Stimulated activated naive CD8-positive, alpha-beta T cell treated with anti-CD3 and anti-CD28 coated beads, Interleukin-15, Interleukin-2, amounts not matched to agents 100 U/mL and 50 U/mL, for 24 hours (primary cell): Measurements from ENCODE around the gene BCL11B.

ENCODE experiments used
- ATAC-seq: fragments of 150-1000 bp; cut with Tn5 transposase; one replicate; pipeline ENCODE4 v1.10.0; 2021
- DNase-seq: peaks from one replicate; pipeline ENCODE4 v3.0.0; 2021

BCL11B gene

DNA sequence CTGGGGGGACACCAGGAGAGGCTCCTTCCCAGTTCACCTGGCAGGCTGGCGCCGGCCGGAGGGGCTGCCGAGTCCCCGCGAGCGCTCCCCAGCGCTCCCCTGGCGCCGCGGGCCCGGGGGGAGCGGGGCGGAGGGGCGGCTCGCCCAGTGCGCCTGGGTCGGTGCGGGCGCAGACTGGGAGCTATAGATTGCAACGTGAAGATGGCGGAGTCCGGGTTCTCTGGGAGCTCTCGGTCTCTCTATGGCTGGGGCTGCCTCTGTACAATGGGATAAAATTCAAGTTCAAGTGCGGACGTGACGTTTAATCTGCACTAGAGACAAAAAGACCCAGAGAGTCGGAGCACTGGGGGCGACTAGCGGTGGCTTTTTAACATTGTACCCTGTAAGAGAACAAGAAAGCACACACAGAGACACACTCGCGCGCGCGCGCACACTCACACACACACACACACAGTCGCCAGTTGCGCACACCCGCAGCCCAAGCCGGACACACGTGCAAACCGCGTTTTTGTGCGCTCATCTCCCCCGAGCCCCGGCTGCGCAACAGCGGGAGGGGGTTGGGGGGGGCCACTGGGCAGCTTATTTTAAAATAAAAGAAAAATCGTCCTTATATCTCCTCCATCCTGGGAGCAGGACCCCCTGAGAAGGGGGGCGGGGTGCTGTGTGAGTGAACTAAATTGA is at the start of gene BCL11B:
TSS of gene BCL11B (minus strand) at position 247 of the 681 bp plus-strand sequence. CDS start 979 bp downstream, outside the sequence.
- ATAC-seq: peak; percentile 70
- peak; percentile 85 for DNase-seq

DNA sequence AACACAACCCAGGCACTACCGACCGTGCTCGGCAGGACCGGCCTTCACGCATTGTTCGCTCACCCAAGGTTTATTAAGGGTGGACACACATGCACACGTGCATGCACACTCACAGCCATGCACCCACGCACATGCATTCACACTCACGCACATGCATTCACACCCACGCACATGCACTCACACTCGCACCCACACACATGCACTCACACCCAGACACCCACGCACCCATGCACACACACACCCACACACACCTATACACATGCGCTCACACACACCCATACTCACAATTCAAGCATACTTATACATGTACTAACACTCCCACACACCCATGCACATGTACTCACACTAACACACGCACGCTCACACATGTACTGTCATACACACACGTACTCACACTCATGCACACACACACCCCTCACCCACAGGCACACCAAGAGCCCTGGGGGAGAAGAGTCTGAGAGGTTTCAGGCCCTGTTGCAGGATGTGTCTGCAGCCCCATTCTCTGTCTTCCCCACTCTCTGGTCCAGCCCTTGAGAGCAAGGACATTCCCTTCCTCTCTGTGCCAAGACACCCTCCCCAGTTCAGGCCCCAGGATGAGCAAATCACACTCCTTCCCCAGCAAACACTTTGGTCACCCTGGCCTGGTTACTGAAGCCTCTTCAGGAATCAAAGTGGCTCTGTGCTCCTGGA is 49.4 kb upstream of the BCL11B start:
- DNase-seq: no peak

DNA sequence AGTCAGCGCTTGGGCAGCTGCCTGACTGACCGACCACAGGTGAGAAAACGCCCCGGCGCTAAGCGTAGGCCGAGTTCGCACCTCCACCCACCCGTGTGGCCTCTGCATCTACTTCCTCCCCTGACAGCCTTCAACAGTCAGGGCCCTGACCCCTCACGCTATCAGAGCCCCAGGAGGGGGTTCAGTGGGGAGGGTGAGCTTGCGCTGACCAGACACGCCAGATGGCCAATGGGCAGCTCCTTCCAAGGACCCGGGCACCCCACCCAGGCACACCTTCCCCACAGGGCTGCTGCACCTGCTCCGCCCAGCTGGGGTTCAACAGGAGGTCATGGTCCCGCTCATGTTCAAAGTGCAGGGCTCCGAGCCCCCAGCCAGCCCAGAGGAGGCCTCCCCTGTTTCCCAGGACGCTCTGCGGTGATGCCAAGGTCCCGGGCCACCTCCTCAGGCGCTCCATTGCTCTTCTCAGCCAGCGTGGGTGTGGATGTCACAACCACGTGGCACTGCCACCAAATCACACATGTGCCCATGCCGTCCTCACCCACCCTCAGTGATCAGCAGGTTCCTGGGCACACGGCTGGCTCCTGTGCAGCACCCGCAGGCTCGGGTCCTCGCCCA is 48.7 kb upstream of the BCL11B start:
- ATAC-seq (no peak), DNase-seq (no peak)

More for the DNA sequence above, 49.4 kb upstream of the BCL11B start:
- ATAC-seq: no peak

DNA sequence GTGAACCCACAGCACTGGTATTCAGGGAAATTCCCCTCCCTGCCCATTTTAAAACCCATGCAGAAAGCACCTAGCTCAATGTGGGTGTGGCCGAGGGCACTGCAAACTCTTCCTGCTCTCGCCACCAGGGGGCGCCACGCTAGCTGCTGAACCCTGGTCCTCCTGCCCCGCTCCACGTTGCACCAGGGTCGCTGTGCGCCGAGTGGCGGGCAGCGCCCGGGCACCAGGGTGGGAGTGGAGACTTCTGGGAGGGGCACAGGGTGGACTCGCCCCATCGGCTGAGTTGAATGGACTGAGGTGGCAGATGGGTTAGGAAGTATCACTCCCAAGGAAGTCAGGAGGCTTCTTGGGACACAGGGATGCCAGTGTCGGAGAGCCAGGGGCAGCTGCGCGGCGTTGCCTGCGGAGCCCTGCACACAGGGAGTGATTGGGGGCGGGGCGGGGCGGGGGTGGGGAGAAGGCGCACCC is 48.1 kb upstream of the BCL11B start:
- peak; percentile 83 for DNase-seq
- ATAC-seq: peak; percentile 71

DNA sequence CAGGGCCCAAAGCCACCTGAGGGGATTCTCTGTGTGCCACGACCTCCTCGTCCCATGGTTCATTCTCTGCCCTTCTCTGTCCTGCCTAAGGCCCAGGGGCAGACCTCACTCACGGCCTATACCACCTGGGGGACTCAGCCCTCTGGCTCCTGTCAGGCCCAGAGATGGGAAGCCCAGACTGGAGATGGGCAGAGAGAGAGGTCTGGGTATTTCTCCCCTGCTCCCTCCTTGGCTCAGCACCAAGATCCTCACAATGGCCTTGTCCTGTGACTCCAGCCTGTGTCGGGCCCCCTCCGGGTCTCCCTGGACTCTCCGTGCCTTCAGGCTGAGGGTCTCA is 46.9 kb upstream of the BCL11B start:
- ATAC-seq: no peak
- DNase-seq: no peak

DNA sequence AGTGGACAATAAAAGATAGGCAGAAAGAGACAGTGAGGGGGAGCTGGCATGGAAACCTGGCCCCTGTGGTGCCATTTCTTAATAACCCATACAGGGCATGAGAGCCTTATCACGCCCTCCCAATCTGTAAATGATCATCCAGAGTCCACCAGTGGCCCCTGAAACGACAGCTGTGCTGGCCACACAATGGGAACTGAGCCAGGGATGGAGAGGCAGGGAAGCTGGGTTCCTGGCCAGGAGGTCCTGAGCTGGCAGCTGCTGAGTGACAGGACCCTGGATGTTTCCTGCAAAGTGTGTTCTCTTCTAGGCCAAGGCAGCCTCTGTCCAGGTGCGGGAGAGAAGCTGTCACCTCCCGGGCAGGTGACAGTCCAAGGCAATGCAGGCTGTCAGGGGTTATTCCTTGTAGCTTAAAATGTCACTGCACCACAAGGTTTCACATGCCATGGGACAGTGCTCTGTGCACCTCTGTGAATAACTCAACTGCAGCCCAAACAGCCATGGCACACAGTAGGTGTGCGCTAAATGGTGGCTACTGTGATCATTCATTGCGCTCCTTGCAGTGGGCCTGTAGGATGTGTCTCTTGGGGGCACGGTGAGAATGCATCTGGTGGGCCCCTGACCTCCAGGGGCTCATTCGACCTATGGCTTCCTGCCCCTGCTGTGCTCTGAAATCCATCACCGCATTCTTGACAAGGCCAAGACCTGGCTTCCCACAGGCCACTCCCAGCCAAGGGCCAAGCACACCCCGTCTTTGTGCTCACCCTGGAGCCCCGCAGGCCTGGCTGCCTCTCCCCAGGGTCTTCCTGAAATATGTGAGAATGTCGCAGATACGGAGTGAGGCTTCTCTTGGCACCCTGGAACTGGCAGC is 46.3 kb upstream of the BCL11B start:
- ATAC-seq (no peak), DNase-seq (no peak)

DNA sequence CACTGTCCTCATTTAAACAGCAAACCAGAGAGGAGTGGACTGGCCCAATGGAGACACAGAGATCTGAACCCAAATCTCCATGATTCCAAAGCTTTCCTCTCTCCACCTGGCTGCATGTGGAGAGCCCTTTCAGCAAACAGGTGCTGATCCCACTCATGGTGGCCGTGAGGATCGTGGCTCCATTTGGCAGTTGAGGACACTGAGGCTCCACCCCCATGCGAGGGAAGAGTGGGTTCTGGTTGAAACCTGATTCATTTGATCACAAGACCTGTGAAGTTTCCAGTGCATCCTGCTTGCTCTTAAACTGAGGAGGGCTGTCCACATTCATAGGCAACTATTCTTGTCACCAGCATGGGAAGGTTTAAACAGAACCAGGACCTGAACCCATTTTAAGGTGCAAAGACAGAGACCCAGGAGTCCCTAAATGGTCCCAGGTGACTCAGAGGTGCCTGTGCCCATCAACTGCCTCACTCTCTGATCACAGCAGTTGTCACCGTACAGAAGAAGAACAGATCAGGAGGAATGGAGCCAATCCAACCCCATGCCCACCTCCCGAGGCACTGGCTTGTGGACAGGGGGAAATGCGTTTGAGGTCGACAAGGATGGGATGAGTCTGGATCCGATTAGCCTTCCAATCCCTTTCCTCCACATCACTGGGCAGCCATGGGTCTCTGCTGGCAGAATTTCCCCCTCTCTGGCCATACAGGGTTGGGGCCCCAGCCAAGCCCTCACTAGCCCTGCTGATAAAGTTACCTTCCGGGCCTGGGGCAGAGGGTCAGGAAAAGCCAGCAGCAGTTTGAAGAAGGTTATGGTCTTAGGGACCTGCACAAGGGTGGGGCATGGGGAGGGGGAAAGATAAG is 45.5 kb upstream of the BCL11B start:
- ATAC-seq: no peak
- DNase-seq: no peak

DNA sequence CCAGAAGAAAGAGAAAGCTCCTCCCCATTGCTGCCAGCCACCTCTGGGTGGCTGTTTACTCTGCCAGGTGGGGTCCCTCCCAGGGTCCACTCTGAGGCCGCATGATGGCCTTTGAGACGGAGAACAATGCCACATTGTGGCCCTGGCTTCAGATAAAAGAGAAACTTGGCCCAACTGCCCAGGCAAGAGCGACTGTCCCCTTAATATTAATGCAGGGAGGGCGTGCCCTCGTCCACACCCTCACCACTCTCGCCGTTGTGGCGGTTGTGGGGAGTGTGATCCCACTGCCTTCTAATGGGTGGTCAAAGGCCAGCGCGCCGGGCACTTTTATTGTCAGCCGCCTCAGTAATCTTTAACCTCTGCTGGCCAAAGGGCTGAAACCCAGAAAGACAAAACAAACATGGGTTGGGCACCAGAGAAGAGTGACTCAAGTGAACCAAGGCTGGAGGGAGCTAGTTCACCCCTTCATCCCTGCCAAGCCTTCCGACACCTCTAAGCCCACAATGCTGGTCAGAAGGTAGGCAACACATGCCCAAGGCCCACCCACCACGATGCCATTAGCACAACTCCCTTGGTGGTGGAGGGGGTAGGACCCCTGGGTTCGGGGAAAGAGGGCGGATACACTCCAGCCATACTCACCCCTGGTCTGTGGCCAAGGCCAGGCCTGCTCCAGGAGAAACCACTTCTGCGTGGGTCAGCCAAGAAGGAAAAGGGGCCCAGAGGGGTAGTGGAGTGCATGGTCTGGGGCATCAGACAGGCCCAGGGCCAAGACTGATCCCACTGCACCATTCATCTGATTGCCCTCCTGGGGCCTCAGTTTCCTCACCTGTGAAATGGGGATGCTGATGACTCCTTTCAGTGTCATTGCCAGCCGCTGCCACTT is 44.5 kb upstream of the BCL11B start:
- no peak for ATAC-seq
- no peak for DNase-seq

DNA sequence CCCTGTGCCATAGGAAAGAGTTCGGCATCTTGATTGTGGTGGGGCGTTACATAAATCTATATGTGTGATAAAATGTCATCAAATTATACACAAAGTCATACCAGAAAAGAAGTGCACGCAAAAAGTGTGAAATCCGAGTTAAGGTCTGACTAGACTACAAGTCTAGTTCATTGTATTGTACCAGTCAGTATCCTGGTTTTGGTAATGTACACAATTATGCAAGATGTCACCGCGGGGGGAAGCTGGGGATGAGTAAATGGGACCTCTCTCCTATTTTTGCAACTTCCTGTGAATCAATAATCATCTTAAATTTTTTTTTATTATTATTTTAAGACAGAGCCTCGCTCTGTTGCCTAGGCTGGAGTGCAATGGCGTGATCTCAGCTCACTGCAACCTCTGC is 43.2 kb upstream of the BCL11B start:
- ATAC-seq (no peak), DNase-seq (no peak)

DNA sequence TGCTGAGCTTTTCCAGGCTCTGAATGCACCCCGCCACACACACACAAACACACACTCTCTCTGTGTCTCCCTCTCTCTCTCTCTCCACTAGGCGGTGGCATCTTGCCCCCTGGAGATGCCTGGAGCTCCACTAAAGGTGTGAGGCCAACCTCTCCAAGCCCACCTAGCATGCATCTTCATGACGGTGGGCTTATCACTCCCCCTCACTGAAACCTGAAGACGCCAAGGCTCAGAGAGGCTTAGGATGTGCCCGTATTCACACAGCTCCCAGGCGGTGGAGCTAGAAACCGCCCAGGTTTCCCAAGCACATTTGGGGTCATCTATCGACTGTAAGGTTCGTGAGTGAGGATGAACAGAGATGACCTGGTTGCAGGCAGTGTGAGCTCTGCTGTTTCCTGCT is 42.6 kb upstream of the BCL11B start:
- no peak for ATAC-seq
- no peak for DNase-seq

DNA sequence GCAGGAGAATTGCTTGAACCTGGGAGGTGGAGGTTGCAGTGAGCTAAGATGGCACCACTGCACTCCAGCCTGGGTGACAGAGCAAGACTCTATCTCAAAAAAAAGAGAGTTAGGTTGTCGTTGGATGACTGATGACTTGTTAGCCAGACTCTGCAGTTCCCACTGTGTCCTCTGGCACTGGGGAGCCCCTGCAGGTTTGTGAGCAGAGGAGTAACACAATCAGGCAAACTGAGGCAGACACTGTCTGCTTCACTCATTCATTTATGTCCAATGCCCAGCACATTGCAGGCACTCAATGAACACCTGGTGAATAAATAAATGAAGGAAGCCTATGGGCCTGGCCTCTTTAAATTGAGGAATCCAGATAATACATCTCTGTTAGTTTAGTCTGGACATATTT is 41.2 kb upstream of the BCL11B start:
- ATAC-seq: no peak
- DNase-seq: no peak

DNA sequence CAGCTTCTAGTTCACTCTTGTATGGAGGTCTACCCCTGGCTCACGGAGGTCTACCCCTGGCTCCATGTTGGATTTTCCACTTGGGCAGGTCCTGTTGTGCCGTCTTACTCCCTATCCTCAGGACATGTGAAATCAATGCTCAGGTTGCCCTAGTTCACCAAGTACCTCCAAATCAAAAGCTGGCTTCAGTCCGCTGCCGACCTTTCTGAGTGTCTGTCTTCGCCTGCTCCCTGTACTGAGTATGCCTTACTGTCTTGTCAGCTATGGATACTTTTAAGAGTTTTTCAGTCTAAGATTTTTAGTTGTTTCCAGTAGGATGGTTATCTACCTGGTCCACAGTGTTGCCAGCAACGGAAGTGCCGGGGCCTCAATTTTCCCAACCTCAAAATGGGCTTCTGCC is 40.1 kb upstream of the BCL11B start:
- ATAC-seq (no peak), DNase-seq (no peak)

DNA sequence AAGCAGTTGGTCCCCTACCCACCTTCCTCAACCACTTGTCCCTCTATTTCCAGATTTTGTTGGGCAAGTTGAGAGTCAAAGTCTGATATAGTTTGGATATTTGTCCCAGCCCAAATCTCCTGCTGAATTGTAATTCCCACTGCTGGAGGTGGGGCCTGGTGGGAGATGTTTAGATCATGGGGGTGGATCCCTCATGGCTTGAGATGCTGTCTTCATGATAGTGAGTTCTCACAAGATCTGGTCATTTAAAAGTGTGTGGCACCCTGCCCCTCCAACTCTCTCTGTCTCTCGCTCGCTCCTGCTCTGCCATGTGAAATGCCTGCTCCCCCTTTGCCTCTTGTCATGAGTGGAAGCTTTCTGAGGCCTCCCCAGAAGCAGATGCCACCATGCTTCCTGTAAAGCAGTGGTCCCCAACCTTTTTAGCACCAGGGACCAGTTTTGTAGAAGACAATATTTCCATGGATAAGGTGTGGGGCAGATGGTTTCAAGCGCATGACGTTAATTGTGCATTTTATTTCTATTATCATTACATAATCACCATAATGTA is 37.3 kb upstream of the BCL11B start:
- DNase-seq (no peak), ATAC-seq (no peak)

DNA sequence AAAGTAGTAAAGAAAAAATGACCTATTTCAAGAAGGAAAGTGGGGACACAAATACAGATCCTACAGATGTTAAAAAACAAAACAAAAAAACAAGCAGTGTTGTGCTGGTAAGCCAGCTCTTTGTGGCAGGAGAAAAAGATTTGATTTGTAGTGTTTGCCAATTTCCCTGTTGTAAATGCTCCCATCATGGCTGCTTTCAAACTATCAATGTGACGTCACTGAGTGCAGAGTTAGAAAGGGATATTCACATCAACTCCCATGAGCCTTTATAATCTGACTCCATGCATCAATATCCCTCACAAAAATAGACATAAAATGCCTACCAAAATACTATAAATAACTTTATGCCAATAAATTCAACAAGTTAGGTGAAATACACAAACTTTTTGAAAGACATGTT is 32.2 kb upstream of the BCL11B start:
- ATAC-seq (no peak), DNase-seq (no peak)

DNA sequence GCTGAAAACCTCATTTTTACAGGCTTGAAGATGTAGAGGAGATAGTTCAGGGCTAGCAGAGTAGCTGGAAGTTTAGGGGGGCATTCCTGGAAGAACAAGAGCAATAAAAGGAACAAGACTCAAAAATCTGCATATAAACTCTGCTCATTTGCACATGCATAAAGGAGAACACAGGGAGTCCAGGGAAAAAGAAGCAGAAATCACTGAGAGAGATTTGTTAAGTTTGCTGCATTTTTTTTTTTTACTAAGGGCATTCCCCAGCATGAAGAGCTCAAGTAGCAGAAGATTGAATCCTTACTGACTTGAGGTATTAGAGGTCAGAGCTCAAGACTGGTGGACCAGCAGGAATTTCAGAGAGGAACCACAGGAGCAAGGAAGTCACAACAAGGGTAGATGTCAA is 28.2 kb upstream of the BCL11B start:
- no peak for ATAC-seq
- no peak for DNase-seq

DNA sequence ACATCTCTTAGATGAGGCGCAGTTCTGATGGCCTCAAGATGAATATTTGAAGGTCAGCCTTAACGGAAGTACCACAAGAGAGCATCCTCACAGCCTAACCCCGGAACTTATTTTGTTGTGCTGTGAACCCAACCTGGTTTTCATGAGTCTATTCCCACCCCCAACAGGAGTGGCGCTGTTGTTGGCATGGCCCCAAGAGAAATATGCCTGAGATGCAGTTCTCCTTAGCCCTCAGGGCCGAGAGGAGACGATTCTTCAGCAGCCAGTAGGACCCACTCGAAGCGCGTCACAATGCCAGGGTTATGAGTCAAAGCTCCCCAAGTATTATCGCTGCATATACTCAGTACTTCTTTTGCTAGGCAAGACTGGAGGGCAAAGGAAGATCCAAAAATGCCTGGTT is 24.5 kb upstream of the BCL11B start:
- DNase-seq (no peak), ATAC-seq (no peak)

DNA sequence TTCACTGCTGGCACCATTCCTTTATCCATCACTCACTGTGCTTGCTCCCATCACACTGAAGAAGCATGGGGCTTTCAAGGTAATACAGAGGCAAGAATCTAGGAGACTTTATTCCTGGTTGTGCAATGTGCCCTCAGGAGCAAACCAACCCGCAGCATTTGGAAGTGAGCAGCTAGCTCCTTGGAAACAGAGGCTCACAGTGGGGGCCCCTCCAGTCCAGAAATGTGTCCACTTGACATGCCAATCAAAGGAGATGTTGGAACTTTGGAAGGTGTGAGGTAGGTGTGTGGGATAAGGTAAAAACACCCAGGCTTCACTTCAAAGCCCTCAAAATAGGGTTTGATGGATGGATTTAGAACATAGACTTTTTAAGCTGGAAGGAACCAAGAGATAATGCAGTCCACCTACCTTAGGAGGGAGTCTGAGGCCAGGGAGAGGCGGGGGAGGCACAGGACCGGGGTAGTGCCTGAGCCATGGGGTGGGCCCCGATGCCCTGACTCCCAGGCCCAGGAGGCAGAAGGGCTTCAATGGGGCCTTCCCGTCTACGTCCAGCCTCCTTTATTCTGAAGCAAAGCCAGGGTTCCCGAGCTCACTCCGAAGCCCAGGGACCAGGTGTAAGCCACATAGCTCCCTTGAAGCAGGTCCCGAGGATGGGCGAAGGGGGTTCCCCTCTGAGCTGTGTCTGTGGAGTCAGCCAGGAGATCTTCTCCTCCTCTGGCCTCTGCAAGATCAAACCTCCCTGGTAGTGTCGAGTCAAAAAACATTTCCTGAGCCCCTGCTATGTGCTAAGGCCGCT is 17.6 kb upstream of the BCL11B start:
- no peak for DNase-seq
- ATAC-seq: no peak

DNA sequence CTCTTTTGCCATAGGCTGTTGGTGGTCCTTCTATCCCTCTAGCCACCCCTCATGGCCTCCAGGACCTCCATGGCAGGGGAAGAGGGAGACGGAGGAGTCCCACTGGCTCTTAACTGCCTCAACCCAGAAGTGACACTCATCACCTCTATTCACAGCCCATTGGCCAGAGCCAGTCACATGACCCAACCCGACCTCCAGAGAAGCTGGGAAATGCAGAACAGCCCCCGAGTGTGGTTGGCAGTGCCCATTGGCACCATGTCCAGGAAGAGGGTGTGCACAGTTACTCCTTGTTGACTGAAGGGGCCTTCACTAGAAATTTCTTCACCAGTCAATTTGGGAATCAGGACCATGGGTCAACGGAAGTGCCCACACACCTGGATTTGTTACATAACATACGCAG is 17.0 kb upstream of the BCL11B start:
- DNase-seq: no peak
- no peak for ATAC-seq

DNA sequence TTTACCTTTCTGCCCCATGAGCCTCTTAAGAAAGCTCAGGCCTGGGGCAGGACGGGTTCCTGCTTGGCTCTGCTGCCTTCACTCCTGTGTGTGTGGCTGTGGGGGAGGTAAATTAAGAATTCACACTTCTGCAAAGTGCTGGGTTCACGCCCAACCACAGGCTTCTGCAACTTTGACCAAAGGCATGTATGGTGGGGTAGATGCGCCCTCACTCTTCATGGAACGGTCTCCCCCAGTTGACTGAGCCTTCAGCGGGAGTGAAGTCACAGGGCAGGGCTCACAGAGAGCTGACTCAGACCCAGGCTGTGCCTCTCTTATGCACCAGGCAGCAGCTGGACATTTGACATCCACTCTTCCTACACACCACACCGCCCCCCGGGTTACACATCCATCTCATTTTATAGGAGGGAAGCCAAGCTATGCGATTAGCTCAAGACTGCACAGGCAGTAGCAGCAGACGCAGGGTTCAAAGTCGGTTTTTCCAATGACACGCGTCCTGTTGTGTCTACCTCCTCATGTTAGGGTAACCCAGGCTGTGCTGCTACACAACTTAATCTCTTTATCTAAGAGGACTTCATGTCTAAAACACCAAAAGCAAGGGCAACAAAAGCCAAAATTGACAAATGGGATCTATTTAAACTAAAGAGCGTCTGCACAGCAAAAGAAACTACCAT is 15.4 kb upstream of the BCL11B start:
- ATAC-seq (peak; percentile 82), DNase-seq (no peak)
